Mucosa of gallbladder (tissue), 1 donor: ENCODE results near the gene SEPTIN6. TPM values are rescaled to one million over a fixed set of nuclear protein-coding genes. Genes with fewer than 3 reads are reported as not detected.

Experiments used
- DNase-seq: peaks from one replicate; pipeline ENCODE4 v3.0.0-alpha.2; 2020; ENCODE audit warnings: low spot score
- total RNA-seq: library from RNA; stranded (reverse); gene quantifications from one replicate; pipeline ENCODE4 v1.2.1, GENCODE V29; 2021
- donor health status: DM: no; HTN: no; CAD: no.

The SEPTIN6 gene
- total RNA-seq = 36.3 TPM

DNA sequence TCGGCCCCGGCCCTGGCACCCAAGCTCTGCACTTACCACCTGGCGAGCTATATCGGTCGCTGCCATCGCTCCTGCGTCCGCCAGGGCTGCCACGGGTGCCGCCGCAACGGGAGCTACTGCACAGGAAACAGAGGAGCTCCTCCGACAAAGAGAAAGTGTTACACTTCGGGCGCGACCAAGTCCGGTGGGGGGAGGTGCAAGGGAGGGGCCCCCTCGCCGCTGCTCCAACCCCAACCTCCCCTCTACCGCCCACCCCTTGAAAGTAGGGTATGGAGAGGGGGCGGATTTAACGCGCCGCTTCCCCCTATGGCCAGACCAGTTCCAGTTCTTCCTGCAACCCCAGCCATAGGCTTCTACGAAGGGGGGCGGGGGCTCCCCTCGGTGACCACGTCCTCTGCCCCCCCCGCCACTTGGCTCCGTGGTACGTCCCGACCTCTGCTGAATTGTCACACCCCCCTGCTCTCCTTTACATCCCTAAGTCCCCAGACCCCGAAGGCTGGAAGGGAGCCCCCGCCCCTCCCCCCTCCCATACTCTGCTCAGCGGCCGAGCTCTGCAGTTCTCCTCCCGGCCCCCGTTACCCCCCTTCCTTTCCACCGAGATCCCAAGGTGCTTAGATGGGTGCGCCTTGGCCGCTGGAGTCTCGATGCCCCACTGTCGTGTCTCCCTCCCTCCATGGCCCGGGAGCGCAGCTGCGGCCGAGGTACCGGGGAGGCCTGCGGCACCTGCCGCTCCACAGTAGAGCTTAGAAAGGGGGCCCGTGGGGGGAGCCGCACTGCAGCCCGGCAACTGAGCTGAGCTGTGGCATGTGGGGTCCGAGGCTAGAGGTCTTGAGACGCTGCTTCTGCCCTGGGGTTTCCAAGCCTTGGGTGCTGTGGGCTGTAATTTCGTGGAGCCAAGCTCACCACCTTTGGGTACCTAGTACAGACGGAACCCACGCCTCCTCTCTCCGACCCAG, at the start of gene SEPTIN6:
Gene SEPTIN6 (minus strand): TSS at position 129 of the 956 bp plus-strand sequence. CDS start 63 bp downstream, at position 66.
- DNase-seq = peak; percentile 62

DNA sequence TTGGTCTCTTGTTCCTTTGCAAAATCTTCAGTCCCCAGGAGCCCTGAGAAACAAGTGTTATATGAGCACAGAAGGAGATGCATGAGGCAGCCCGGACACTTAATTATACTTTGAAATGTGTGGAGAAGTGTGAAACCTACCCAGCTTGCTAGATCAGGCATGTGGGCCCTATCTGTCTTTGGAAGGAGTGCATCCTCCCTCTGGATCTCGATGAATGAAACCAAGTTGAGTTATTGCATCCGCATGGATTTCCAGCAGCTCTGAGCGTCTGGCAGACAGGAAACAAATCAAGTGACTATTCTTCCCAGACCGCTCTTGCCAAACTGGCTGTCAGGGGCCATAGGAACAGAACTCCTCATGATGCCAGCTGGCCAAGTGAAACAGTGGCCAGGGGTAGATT, 45.8 kb upstream of the SEPTIN6 start:
- DNase-seq = no peak

GRCh38 chrX:119736206-119736764, 43.3 kb upstream of the SEPTIN6 start:
- DNase-seq = no peak

GRCh38 chrX:119735467-119735866, 42.5 kb upstream of the SEPTIN6 start:
- DNase-seq = no peak

GRCh38 chrX:119734897-119735339, 42.0 kb upstream of the SEPTIN6 start:
- peak; percentile 26 for DNase-seq

DNA sequence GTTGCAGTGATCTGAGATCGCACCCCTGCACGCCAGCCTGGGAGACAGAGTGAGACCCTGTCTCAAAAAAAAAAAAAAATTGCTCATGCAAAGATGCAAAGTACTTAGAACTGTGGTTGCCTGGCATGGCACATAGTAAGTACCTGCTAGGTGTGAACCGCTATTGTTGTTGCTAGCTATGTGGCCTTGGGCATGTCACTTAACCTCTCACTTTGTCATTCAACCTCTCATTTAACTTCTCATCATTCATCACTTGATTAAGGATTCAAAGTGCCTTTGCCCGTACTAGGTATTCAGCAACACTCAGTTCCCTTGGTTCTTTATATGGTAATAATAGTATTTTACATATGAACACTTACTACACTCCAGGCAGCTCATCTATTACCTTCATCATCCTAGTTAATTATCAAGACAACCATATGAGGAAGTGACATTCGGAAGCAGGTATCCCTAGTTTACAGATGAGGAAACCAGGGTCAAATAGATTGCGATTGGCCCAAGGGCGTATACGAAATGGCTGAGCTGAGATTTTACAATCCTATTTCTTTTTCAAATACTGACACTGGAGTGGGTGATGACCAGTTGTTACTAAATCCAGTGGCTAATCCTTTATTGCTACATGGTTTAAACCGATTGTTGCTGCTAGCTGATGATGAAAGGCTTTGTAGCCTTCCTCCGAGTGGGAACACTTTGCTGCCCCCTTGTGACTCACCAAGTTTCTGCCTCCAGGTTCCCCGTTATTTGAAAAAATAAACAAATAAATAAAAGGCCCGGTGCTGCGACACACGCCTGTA, 36.6 kb upstream of the SEPTIN6 start:
- peak; percentile 54 for DNase-seq

DNA sequence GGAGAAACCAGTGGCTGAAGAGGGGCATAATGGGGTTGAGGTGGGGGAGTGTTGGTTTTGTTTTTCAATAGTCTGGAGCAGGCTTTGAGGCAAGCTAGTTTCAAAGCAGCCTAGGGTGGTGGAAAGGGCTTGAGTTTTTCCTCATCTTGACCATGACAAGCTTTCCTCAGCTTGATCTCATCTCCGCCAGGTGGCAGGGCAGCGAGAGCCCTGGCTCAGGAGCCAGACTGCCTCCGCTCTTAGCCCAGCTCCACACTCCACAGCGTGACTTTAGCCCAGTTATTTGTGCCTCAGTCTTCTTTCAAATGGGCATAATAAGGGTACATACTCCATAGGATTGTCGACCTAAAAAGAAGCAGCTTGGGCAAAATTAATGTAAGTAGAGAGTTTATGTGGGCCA, 35.5 kb upstream of the SEPTIN6 start:
- no peak for DNase-seq

DNA sequence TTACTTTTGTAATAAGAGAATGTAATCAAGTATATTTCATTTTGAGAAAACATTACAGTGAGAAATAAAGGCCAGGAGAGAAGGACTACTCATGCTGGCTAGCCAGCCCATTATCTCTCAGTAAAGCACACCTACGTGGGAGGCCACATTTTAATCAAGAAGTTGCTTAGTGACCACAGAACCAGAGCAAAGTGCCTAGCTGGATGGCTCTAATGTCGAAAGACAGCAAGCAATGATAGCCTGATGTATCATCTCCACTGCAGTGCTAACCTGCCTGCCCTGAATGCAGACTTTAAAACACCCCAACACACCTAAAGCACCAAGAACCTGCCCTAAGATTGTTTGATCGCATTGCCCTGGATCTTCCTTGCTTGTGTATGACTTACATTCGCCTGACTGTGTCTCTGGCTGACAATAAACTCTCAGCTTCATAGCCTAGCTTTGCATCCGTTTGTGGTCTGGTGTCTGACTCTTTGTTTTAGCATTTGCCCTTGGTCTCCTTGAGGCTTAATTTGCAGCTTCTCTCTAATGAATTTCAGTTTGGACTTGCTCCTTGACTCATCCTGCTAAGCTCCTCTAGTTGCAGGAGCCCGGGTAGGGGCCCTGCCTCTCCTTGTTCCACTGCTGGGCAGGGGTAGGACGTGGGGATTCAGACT, 34.1 kb upstream of the SEPTIN6 start:
- DNase-seq = no peak

DNA sequence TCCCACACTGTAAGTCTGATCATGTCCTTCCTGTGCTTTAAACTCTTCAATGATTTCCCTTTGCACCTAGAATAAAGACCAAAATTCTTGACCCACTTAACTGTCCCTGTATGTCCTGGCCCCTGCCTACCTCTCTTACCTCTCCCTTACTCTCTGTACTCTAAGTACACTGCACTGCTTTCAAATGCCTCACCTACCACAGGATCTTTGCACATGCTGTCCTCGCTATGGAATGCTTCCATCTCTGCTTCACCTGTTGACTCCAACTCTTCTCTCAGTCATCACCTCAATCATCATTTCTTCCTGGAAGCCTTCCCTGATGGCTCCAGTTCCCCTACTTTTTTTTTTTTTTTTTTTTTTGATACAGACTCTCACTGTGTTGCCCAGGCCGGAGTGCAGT, 29.0 kb upstream of the SEPTIN6 start:
- no peak for DNase-seq

DNA sequence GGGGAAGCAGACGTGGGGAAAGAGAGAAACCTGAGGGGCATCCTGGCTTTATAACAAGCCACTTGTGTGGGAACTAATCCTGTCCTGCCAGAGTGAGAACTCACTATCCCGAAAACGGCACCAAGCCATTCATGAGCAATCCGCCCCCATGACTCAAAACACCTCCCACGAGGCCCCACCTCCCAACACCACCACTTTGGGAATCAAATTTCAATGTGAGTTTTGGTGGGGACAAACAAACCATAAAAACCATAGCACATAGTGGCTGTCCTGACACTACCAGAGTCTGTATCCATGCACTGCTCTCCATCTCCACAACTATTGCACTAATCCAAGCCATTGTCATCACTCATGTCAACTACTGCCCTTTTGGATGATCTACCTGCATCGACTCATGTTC, 28.5 kb upstream of the SEPTIN6 start:
- DNase-seq = no peak

DNA sequence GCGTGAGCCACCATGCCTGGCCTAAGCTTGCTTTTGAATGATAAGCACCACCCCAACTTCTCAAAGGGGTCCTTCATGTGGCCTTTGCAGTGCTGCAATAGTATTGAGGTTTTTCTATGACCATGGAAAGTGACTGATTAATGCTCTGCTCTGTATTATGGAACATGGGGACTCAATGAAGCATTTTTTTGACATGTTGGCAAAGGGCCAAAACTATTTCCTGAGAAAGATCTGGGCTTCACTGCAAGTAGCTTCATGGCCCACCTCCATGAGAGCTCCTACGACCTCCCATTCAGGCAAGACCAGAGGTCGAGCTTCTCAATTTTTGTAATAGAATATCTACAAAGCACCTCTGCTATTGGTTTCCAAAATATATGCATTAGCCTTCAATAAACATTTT, 16.7 kb upstream of the SEPTIN6 start:
- no peak for DNase-seq

DNA sequence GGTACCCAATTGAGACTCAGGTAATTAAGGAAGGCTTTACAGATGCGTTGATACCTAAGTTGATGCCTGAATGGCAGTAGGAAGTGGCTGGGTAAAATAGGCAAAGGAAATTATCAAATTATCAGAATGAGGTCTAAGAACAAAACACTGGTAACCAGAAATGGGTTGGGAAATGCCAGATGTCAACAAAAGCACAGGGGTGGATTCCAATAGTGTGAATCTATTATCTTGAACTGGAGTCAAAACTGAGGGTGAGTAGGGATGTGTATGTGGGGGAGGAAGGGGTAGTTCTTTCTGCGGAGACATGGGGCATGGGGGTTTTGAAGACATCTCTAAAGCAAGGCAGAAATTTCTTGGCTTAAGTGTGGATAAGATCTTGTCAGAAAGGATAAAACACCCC, 16.0 kb upstream of the SEPTIN6 start:
- no peak for DNase-seq

DNA sequence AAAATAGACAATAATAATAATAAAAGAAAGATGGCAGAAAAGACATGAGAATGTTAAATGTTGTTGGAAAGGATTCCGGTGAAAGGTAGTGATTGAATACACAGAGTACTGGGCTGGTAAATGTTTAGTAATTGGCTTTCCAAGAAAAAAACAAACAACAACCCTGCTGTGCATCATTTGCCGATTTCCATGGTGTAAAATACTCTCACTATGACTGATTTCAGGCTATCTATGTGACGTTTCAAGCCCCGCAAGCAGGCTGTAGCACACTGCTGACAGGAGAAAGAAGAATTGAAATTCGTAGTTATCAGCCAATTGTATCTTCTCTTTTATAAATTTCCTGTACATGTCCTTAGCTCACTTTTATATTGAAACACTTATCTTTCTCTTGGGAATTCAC, 13.6 kb upstream of the SEPTIN6 start:
- no peak for DNase-seq

GRCh38 chrX:119698845-119699244, 5.9 kb upstream of the SEPTIN6 start:
- DNase-seq = peak; percentile 35

- DNase-seq = no peak
Observed at GRCh38 chrX:119696251-119696890, 3.4 kb upstream of the SEPTIN6 start.

DNA sequence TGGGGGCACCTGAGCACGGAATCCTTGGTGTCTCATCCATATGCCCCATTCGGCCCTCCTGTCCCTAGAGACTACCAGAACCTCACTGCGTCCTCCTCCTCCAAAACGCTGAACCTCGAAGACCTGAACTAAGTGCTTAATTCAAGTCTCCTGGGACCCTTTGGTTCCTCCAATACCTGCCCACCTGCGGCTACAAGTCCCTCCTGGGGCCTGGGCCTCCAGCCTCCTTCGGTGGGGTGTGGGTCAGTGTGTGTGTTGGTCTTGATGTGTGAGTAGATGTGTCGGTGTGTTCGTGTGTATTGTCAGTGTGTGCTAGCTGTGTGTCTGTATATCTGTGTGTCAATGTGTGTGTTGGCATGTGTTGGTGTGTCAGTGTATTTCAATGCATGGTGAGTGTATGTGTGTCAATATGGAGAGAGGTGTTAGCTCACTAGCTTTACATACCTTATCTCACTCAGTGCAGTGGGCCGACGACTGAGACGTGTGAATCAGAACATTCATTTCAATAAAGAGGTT, 2.6 kb upstream of the SEPTIN6 start:
- no peak for DNase-seq

DNA sequence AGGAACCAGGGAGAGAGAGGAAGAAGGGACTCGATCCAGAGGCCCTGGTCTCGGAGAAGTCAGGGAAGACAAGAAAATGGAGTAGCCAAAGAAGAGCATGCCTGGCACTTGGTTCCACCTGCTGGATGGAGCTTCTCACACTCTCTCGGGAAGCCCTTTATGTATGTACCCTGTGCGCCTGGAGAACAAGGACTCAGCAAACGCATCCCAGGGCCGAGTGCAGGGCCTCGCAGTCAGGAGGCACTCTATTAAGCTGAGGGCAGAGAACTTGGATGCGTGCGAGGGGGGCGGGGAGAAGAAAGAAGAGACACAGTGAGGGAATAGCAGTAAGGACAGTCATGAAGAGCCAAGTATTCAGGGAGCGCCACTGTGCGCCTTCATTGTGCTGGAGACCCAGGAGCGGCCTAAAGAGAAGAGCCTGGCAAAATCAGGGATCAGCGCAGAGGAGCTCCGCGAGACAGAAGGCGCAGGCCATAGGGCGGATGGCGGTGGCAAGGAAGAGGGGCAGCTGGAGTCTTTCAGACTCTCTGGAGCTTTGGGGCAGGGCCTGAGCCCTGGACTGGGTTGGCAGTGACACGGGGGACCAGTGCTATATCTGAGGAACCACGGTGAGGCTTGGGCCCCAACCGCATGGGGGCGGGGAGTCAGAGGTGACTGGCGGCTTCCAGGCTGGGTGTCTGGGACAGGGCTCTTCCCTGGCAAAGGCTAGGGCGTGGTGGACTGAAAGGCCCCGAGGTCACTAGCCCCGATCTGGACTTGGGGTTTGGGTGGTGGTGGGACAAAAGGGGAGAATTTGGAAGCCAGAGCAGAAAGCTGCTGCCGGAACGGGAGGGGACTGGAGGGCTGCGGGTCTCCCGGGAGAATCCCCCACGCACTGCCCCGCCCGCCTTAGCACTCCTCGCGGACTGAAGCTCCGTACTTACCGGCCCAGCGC, 1.9 kb upstream of the SEPTIN6 start:
- no peak for DNase-seq

DNA sequence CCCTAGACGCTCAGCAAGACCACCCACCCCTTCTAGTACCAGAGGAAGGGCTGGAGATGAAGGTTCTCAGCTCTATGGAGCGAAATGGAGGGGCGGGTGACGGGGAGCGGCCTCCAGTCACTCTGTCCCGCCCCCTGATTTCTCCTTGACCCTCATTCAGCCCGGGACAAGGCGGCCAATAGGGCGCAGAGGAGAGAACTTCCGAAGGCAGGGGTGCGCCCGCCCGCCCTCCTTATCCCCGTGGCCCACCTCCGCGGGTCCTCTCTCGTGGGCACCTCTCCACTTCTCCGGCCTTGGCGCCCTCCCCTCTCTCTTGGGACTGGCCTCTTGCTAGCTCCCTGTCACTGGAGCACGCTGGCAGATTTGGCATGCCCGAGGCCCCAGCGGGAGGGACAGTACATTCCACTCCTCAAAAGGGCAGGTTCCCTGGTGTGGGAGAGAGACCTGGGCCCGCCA, 1.1 kb upstream of the SEPTIN6 start:
- DNase-seq = no peak

DNA sequence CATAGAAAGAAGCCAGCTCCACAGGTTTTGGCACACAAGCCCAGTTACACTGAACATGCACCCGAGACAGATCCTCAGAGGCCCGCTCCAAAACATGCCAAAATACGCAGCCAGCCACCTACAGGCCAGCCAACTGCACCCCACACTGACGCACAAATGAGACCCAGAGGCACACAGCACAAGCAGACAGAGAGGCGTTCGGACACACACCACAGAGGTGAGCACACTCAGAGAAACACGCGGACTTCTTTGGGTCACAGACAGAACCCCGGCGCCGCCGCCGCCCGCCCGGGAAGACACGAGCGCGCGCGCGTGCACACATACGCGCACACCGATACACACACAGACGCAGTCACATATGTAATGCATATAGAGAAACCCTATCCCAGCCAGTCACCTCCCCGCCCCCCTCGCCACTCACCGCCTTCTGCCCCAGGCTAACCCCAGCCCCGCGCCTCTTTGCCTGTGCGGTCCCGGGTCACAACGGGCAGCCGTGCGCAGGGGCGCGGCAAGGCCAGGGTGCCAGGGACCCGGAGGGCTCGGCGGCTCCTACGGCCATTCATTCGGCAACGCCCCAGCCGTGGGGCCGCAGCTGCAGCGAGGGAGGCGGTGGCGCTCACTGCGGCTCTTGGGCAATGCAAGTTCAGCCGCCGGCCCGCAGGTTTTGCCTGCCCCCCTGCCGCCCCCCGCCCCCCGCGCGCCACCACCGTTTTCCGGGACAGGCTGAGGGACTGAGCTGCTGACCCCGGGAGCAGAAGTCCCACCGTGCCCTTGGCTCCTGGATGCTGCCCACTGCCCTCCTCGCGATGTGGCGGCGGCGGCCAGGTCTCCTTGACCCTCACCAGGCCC, 553 bp downstream of the SEPTIN6 start:
- no peak for DNase-seq
